Activated B cell treated with CpG ODN at 0.5 μM for 24 hours (primary cell): ENCODE data around the gene DIABLO. TPM values are rescaled to one million over a fixed set of nuclear protein-coding genes. Genes with fewer than 3 reads are reported as not detected.

Source experiments
- ATAC-seq: fragments of 200-7000 bp; cut with Tn5 transposase; one replicate; pipeline ENCODE4 v1.10.0; 2021; ENCODE audit warnings: low read depth, mild to moderate bottlenecking, moderate library complexity
- CTCF ChIA-PET: fragments of 350-600 bp; sonication (Branson Sonifier 250); formaldehyde crosslinking; loops from one replicate; lab custom pipeline; 2021; ENCODE audit warnings: antibody characterized with exemption; lab: Charles Lee
- POLR2A ChIA-PET: fragments of 350-600 bp; sonication (Branson Sonifier 250); formaldehyde crosslinking; loops from one replicate; lab custom pipeline; 2021; ENCODE audit warnings: antibody characterized with exemption; lab: Charles Lee
- DNase-seq: peaks from one replicate; pipeline ENCODE4 v3.0.0; 2022
- H3K27ac Mint-ChIP-seq: one replicate; pipeline ENCODE4 v1.8.0; 2020; ENCODE audit warnings: mixed read lengths
- H3K27me3 Mint-ChIP-seq: one replicate; pipeline ENCODE4 v1.8.0; 2021; ENCODE audit warnings: mixed read lengths
- H3K36me3 Mint-ChIP-seq: one replicate; pipeline ENCODE4 v1.8.0; 2021; ENCODE audit warnings: low read depth, mixed read lengths
- H3K4me1 Mint-ChIP-seq: one replicate; pipeline ENCODE4 v1.8.0; 2021; ENCODE audit warnings: mixed read lengths
- H3K4me3 Mint-ChIP-seq: one replicate; pipeline ENCODE4 v1.8.0; 2020; ENCODE audit warnings: mild to moderate bottlenecking, mixed read lengths
- H3K9me3 Mint-ChIP-seq: one replicate; pipeline ENCODE4 v1.8.0; 2020; ENCODE audit warnings: mixed read lengths
- intact Hi-C: fragments of 100-400 bp; cut with micrococcal nuclease; formaldehyde crosslinking; loops from one replicate; pipeline ENCODE4 v1.15.1; 2024
- total RNA-seq: library from RNA; stranded (reverse); gene quantifications from 2 replicates; pipeline ENCODE4 v1.2.3, GENCODE V29; 2022
- TF ChIP-seq, protein P1 (sequence below): fragments of 200-600 bp; IDR thresholded peaks from one replicate; pipeline ENCODE4 v1.8.0; 2022; ENCODE audit warnings: antibody characterized with exemption, mild to moderate bottlenecking

The DIABLO gene
- total RNA-seq, 1 donor from 2014 or later = 51.3 TPM

DNA sequence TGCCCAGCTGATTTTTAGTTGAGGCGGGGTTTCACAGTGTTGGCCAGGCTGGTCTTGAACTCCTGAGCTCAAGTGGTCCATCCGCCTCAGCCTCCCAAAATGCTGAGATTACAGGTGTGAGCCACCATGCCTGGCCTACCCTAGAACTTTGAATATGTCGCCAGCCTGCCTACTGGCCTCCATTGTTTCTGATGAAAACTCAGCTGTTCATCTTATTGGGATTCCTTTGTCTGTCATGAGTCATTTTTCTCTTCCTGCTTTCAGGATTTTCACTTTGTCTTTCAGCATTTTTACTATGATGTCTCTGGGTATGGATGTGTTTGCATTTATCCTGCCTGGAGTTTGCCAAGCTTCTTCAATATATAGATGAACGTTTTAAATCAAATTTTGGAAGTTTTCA is 30.4 kb downstream of the DIABLO start:
- DNase-seq (no peak), ATAC-seq (no peak)
- Mint-ChIP-seq H3K27ac (no peak overlapping the region), H3K9me3 (peaks cover 8% of the 10 kb centered on the region), H3K4me1 (no peaks in the 10 kb centered on the region), H3K27me3 (peaks cover 17% of the 10 kb centered on the region), H3K36me3 (no peaks in the 10 kb centered on the region), H3K4me3 (no peak overlapping the region)
- TF ChIP-seq, protein P1, sequence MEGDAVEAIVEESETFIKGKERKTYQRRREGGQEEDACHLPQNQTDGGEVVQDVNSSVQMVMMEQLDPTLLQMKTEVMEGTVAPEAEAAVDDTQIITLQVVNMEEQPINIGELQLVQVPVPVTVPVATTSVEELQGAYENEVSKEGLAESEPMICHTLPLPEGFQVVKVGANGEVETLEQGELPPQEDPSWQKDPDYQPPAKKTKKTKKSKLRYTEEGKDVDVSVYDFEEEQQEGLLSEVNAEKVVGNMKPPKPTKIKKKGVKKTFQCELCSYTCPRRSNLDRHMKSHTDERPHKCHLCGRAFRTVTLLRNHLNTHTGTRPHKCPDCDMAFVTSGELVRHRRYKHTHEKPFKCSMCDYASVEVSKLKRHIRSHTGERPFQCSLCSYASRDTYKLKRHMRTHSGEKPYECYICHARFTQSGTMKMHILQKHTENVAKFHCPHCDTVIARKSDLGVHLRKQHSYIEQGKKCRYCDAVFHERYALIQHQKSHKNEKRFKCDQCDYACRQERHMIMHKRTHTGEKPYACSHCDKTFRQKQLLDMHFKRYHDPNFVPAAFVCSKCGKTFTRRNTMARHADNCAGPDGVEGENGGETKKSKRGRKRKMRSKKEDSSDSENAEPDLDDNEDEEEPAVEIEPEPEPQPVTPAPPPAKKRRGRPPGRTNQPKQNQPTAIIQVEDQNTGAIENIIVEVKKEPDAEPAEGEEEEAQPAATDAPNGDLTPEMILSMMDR = no peak
- CTCF ChIA-PET = no interaction called here
- POLR2A ChIA-PET = interaction anchor here (0.7 kb wide), 1 partner anchor 11 kb away, joined by 6 read pairs; no protein-coding TSS in a partner anchor
- intact Hi-C loops = no loop called here

- H3K4me1 Mint-ChIP-seq = no peaks in the 10 kb centered on the region
- TF ChIP-seq, protein P1 = no peak
- DNase-seq (no peak), ATAC-seq (no peak)
- no peaks in the 10 kb centered on the region for H3K36me3 Mint-ChIP-seq
- POLR2A ChIA-PET = interaction anchor here (0.7 kb wide), 1 partner anchor 11 kb away, joined by 6 read pairs; no protein-coding TSS in a partner anchor
- H3K9me3 Mint-ChIP-seq = peaks cover 8% of the 10 kb centered on the region
- H3K27me3 Mint-ChIP-seq = peaks cover 11% of the 10 kb centered on the region
- no peak overlapping the region for H3K4me3 Mint-ChIP-seq
- H3K27ac Mint-ChIP-seq = no peak overlapping the region
- intact Hi-C loops = loop anchor here (5.0 kb wide), 1 partner anchor 128 kb away; no protein-coding TSS in a partner anchor
- CTCF ChIA-PET = interaction anchor here (1.4 kb wide), 1 partner anchor 72 kb away, joined by 4 read pairs; no protein-coding TSS in a partner anchor
Observed at GRCh38 chr12:122194804-122195203, 31.0 kb downstream of the DIABLO start.

- Mint-ChIP-seq H3K27ac (no peak overlapping the region), H3K9me3 (peaks cover 8% of the 10 kb centered on the region)
Observed at GRCh38 chr12:122192441-122192840, 33.4 kb downstream of the DIABLO start.

DNA sequence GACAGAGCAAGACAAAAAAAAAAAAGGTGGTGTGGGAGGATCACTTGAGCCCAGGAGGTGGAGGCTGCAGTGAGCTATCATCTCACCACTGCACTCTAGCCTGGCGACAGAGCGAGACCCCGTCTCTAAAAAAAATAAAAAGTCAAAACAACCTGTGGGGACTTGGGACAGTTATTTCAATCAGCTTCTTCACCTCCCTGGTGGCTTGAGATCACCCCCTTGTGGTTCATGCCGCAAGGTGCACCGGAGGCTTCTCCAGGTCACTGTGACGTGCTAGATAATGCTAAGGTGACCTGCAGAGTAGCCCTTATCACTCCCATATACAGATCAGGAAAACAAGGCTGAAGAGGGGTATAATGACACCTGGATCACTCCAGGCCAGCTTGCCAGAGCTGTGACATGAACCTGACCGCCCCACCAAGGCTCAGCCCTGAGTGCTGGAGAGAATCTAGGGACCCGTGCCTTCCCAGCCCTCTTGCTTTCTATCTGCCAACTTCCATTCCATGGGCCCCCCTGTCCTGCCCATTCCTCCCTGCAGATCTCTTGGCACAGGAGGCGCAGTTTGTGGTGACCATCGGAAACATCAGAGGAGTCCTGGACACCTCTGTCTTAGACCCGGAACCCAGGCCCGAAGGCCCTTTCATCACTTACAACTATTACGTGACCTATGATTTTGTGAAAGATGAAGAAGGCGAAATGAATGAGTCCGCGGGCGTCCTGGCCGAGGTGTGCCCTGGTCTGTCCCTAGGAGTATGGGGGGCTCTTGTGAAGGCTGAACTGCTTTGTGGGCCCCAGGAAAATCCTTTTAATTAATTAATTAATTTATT is 34.8 kb downstream of the DIABLO start:
- H3K9me3 Mint-ChIP-seq = peaks cover 8% of the 10 kb centered on the region
- TF ChIP-seq, protein P1 = no peak
- no peaks in the 10 kb centered on the region for H3K4me1 Mint-ChIP-seq
- H3K27me3 Mint-ChIP-seq = no peaks in the 10 kb centered on the region
- no peak overlapping the region for H3K4me3 Mint-ChIP-seq
- ATAC-seq (peak; percentile 92), DNase-seq (peak; percentile 42)
- no peak overlapping the region for H3K27ac Mint-ChIP-seq
- no peaks in the 10 kb centered on the region for H3K36me3 Mint-ChIP-seq
- ChIA-PET POLR2A (interaction anchor here (0.7 kb wide), 1 partner anchor 414 kb away, joined by 4 read pairs; no protein-coding TSS in a partner anchor), CTCF (interaction anchor here (0.6 to 2.4 kb wide), 9 partner anchors 32 to 395 kb away, joined by 3 to 9 read pairs (median 4); no protein-coding TSS in a partner anchor)
- intact Hi-C loops = loop anchor here (1.0 to 5.0 kb wide), 5 partner anchors 60 to 273 kb away; partner anchors contain the start of gene CFAP251

More at GRCh38 chr12:122192441-122192840, 33.4 kb downstream of the DIABLO start:
- ChIA-PET POLR2A (interaction anchor here (0.6 kb wide), 1 partner anchor 1983 kb away, joined by 4 read pairs; no protein-coding TSS in a partner anchor), CTCF (interaction anchor here (0.6 to 2.4 kb wide), 2 partner anchors 138 to 392 kb away, joined by 4 to 9 read pairs; no protein-coding TSS in a partner anchor)
- DNase-seq (no peak), ATAC-seq (no peak)
- H3K4me3 Mint-ChIP-seq = no peak overlapping the region
- TF ChIP-seq, protein P1 = no peak
- peaks cover 4% of the 10 kb centered on the region for H3K27me3 Mint-ChIP-seq
- intact Hi-C loops = loop anchor here (5.0 kb wide), 1 partner anchor 125 kb away; no protein-coding TSS in a partner anchor
- no peaks in the 10 kb centered on the region for H3K36me3 Mint-ChIP-seq
- H3K4me1 Mint-ChIP-seq = no peaks in the 10 kb centered on the region
